ENCODE measurements around the gene ATF6.

Gene ATF6

DNA sequence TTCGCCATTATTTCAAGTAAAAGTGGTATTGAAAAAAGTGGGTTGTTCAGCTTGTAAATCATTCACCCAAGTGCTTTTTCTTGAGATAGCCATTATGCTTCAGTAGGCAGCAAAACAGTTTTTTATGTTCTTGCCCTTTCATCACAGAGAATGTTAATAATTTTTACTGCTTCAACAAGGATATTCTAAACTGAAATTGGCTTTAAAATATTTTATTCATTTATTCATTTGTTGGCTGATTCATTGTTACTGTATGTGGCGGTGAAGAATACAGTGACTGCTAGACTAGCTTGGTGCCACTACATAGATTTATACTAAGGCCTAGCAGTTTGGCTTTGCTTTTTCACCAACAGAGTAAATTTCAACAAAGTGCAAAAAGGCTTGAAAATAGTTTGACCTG lies 136.1 kb downstream of the ATF6 start:
- no peak for DNase-seq

DNA sequence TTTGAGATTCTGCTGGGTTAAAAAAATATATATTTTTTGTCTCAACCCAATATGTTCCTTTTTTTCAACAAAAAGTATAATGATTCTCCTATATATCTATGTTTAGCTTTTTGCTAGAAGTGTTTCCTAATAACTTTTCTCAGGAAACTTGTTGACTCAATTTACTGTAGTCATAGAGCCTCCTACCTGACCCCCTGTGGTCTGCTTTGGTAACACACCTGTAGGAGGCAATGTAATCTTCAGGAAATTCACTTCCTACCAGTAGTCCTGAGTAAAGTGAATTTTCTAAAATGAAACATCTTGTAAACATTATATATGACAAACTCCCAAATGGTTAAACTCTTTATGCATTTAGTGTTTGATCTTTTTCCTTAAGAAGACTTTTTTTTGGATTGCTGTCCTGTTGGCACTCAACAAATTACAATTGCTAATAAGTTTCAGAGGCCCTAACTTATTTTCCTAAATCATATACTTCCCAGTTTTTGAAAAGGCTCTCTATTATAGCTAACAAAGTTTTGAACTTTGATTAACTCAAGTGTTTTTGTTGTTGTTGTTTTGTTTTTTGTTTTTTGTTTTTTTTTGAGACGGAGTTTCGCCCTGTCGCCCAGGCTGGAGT lies 139.3 kb downstream of the ATF6 start:
- no peak for DNase-seq

DNA sequence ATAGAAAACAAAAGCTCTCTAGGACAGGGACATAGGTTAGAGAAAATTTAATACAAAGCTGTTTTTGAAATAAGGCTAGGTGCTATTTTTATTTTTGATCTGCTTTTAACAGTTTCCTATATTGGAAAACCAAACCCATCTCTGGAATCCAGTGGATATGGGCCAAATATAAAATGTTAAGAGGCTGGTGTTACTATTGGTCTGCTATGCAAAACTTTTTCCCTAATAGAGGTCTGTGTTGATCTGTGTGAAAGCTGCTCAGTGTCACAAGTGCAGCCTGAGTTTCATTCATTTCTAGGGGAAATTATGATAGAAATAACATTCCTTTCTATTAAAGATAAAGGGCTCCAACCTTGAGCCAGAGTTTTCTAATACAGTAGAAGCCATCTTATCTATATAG lies 141.1 kb downstream of the ATF6 start:
- DNase-seq, result no peak

DNA sequence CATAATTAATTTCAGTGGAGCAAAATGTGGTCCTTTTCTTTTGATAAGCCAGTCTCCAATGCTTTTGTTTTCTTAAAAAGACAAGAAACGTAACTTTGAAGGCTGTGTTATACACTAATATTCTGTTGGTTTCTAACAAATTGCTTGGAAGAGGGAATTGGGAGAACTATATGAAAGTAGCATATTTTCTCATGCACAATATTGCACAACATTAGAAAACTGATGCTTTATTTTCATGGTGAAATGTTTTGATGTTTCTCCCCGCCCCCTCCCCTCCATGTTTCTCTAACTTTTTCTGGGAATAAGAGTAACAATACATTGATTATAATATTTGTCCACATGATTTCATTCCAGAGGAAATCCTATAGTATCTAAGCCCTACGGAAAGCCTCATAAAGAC lies 142.1 kb downstream of the ATF6 start:
- DNase-seq, result no peak

DNA sequence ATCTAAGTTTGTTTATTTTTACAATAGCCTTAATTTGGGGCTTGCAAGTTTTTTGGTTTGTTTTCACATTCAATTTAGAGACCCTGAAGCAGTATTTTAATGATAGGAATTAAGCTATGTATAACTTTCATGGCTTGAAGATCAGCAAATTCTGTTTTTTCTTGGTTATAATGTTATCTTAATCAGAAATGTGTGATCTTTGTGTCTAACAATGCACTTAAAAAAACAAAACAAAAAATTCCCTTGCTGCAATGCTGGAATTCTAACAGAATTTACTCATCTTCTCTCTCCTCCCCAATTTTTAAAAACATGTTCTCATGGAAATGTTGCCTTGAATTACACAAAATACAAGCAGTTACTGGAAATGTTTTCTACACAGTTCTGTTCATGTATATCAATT lies 144.5 kb downstream of the ATF6 start:
- DNase-seq, result no peak

DNA sequence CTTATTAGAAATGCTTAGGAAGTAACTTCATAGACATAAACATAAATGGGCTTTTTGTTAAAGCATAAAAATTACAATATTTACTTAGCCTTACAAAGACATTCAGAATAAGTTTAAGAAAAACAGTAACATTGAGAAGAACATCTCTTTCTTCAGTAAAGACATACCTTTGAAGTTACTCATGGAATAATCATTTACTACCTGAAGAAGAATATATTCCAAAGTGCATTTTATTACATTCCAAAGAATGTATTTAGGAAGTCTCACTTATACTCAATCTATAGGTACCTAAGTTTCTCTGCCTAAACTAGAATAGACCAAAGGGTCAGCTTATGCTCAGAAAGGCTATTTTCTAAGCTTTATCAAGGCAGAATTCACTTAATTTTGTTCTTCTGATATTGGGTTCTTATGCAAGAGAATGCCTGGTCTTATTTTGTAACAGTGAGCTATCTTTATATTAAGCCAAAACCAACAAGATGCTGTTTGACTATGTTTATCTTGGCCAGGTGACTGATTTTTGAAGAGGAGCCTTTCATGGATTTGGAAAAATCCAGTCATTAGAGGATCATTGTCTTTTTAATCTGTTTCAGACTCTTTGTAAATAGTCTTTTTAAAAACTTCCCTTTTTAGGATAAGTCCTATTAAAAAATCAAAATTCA lies 147.5 kb downstream of the ATF6 start:
- DNase-seq, result no peak

DNA sequence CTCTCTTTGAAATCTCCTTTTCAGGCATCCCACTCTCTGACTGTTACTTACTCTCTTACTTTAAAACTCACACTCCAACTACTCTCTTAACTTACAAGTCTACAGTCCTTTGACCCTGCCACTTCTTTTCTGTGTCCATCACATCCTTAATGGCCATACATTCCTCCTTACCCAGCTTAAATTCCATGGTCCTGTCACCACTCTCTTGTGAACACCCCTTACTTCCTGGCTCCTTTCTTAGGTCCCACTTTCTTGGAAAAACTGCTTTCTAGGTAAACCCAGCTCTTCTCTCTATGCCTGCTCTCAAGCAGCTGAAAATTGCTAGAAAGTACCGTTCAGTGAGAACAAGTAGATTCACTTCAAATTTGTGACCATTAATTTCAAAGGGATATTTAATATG lies 148.5 kb downstream of the ATF6 start:
- DNase-seq, result no peak

DNA sequence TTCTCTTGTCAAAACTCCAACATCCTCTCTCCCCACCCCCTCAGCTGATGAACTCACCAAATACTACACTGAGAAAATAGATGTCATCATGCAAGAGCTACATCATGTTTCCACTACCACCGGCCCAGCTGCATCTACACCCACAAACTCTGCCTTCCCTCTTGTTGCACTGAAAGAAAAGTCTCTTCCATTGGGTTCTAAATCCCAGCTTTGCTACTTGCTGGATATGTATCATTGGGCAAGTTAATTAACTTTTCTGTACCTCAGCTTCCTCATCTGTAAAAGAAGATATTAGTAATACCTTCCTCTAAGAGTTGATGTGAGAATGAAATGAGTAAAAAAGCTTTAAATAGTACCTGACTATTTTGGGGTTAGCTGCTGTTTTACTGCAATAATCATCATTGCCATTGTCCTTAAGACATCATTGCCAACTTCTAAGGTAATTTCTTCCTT lies 149.0 kb downstream of the ATF6 start:
- no peak for DNase-seq

DNA sequence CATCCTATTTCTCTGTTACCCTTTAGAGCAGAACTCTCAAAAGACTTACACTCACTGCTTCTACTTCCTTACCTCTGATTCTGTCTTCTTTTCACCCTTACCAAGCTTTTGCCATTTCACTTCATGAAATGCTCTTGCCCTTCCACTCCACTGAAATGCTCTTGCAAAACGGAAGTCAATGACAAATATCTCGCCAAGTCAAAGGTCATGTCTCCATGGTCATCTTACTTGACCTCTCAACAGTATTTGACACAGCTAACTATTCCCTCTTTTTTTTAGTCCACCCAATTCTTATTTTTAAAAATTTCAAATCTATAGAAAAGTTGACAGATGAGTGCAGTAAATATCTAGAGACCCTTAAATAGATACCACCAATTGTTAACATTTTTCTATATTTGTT lies 149.9 kb downstream of the ATF6 start:
- DNase-seq, result no peak

DNA sequence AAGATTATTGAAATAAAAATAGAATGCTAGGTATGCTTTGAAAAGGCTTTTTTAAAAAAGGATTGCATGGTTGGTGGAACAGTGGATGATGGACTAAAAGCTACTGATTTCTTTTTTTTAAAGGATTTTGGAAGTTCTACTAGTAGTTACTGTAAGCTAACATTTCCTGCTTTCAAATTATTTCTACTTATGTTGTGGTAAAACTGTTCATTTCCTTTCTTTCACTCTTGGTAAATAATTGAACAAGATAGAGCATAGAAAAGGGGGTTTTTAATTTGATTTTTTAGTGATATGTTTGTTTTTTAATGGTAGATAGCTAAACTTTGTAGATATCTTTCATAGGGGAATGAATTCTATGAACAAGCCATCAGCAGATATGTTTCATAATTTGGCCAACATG lies 153.1 kb downstream of the ATF6 start:
- no peak for DNase-seq

DNA sequence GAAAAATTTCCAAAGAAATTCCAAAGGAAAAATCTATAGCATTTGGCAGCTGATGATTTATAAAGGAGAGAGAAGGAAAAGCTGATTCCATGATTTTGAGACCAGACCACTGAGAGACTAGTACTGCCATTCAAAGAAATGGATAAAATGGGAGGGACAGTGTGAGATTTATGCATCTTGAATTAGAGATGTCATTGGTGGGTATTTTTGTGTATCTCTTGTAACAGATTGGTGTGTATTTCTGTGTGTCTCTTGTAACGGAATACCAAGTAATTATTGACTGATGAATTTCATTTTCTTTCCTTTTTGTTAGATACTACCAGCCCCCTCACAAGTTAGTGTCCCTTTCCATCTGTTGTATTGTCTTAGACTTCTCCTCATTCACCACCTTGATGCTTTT lies 155.4 kb downstream of the ATF6 start:
- DNase-seq, result no peak

DNA sequence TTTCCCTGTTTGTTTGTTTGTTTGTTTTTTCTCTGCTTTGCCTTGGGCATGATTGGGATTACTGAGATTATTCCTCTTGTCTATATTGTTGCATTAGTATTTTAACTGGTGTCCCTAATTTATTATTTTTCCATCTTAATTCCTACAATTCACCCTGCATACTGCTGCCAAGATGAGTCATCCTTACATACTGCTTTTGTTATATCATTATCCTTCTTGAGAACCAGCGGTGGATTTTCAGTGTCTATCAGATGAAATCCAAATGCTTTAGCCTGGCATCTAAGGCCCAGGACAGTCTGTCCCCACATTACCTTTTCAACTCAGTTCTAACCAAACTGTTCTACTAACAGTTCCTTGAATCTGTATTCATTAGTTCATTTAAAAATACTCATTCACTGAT lies 155.9 kb downstream of the ATF6 start:
- DNase-seq, result no peak

DNA sequence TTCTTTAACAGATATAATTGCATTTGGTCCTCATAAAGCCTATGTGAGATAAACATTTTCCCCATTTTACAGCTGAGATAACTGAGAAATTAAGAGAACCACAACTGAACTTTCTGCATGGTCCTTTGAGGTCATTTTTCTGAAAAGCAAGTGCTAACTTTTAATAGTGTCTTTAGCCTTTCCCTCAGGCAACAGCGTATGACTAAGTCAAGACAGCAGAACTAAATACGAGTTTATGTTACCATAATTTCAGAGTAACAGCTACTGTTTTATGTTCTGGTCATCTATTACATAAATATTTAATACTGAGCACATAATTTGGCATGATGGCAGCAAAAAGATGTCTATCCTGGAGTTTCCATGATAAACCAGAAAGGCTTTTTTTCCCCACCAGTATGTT lies 161.9 kb downstream of the ATF6 start:
- no peak for DNase-seq

DNA sequence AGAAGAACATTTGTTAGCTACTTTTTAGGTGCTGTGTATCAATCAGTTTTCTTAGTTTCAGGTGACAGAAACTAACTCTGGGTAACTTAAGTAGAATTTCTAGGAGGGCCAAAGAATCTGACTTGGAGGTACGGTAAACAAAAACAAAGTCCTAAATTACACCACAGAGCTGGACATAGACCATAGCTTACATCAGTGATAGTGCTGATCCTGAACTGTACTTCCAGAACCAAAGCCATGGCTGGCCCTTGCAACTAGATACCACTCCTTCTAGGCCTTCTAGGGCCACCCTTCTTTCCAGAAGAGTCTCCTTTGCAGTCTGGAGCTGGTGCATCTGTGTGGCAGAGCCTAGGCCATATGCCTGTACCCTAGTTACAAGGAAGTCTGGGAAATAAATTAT lies 163.0 kb downstream of the ATF6 start:
- DNase-seq, result no peak

DNA sequence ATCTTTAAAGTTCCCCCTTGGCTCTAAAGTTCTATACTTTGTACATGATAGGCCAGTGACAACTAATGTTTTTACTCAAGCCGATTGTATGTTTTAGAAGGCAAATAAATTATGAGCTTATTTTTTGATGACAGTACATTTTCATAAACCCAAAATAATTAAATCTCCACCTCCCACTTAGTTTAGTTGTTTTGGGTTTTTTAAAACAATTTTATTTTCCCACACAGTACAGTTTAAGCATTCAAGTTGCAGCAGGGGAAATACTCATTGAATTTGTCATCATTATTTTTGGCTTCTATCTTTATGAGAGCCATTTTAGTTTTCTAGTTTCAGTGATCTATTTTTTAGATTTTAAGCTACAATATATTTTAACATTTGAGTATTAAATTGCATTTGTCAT lies 163.9 kb downstream of the ATF6 start:
- DNase-seq, result no peak

DNA sequence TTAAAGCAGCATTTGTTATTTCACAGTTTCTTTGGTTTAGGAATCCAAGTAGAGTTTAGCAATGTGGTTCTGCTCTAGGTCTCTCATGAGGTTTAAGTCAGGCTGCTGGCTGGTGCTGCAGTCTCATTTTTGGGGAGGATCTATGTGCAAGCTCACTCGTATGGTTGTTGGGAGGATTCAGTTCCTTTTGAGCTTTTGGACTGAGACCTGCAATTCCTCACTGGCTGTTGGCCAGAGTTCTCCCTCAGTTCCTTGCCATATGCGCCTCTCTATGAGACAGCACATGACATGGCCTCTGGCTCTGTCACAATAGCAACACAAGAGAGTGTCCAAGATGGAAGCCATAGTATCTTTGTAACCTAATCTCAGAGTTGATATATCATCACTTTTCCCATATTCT lies 166.5 kb downstream of the ATF6 start:
- no peak for DNase-seq

DNA sequence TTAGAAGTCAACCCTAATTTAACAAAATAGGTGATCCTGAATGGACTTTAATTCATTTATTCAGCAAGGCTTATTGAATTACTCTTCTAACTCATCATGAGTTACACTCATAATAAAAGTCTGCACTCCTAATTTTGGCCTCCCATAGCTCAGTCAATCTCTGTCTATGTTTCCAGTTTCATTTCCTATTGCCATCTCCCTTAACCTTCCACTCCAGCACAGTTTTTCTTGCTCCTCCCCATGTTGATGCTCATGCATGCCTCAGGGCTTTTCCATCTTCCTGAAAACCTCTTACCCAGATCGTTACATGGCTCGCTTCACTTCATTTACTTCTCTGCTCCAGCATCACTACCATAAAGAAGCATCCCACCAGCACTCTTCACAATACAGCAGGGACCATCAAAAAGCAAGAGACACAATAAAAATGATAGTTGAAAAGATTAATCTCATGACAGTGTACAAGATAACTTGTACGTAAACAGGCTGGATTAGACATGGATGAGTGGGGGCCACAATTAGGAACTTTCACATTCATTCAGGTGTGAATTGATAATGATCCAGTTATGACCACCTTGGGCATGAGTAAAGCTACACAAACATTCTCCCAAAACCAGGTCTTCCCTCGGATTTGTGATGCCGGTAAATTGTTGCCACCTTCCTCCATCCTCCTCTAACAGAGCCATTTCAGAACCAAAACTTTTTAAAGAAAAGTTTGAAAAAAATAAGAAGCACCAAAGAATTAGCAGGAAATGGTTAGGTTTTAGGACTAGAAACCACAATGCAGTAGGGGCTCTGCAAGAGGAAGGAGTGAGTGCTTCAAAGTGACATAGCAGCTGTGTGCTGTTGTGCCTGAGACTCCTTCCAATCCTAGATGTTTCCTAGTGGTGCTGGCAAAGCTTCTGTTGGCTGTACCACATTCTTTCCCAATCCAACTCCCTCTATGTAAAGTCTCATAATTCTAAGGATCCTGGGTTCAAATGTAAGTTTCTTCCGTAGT lies 167.8 kb downstream of the ATF6 start:
- DNase-seq, result peak in 1 of 4 experiments; percentile 2

DNA sequence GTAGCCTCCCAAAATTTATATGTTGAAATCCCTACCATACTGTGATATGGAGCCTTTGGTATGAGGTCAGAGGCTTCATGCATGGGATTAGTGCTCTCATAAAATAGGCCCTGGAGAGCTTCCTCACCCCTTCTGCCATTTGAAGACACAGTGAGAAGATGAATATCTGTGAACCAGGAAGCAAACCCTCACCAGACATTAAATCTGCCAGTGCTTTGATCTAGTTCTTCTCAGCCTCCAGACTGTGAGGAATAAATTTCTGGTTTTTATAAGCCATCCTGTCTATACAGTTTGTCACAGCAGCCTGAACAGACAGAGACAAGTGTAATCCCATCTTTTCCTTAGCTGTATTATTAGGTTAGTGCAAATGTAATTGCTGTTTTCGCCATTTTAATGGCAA lies 169.1 kb downstream of the ATF6 start:
- no peak for DNase-seq

DNA sequence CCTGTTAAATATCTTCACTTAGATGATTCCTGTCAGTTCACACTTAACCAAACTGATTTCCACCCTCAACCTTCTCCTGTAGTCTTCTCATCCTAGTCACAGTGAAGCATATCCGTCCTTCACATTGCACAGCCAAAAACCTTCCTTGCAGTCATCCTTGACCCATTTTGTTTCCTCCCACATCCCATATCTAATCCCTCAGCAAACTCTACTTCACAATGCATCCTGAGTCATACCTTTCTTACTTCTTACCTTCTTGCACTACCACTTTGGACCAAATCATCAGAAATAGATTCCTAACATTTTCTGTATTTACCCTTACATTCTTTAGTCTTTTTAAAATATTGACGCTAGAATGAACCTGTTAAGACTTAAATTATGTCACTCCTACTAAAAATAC lies 170.7 kb downstream of the ATF6 start:
- DNase-seq, result no peak

DNA sequence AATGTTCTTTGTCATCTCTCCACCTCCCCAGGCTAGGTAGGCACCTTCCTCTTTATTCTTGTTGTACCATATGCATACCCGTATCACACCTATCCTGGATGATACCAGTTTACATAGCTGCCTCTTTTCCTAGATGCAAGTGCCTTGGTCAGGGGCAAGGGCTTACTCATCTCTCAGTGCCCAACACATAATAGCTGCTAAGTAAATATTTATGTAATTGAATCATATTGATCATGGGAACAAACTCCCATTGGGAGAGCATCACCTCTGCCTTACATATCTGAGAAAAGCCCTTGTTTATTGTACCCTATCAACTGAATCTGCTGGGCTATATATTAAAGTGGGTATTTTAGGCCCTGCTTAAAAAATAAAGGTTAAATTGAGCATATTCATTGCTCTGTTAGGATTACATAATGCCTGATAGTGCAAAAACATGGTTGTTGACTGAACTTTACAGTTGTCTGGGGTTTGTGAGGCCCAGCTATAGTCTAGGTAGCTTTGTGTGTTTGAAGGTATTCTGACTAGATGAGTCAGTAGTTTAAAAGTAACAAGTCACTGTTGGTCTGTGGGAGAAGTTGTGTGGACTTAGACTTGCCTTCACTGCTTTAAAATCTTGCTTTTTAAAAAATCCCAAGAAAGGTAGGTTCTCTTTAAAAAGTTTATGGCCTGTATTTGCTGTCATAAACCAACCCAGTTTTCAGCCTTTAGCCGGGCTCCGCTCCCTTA lies 174.9 kb downstream of the ATF6 start:
- no peak for DNase-seq

DNA sequence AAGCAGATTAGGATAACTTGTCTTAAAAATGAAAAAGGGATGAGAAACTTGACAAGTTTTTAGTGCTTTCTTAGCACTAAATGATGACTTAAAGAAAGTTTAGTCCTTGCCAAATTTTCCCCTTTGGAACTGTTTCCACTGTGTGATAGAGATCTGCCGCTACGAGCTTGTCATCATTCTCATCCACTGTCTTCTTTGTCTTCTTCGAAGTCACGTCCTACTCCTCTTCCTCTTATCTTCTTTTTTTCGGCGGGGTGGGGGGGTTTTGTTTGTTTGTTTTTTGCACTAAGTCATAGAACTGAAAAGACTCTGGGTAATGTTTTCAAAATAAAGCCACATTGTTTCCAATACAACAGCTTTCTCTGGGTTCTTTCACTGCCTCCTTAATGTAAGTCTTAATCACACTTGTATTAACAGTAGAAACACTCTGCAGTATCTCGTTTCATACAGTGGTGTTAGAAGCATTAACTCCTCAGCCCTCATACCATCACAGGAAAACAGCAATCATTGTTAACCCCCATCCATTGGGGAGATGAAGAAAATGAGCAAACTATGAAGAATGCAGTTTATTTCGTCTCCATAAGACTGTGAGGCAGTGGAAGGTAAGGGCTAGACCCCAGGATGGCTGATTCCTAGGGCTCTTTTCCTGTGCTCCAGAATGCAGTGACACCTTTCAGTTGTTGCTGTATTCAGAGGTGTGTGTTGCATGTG lies 175.8 kb downstream of the ATF6 start:
- no peak for DNase-seq

DNA sequence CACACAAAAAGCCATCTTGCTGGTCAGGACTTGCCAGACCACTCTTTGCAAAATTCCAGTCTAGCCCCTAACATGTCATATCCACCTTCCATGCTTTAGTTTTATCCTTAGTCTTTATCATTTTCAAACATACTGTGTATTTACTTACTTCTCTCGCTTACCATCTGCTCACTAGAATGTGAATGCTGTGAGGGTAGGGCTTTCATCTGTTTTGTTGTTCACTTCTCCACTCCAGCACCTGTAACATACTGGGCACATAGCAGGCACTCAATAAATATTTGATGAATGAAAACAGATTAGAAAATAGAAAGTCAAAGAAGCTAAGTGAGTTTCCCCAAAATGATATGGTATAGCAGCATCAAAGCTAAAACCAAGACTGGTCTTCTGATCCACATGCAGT lies 177.6 kb downstream of the ATF6 start:
- DNase-seq, result no peak

DNA sequence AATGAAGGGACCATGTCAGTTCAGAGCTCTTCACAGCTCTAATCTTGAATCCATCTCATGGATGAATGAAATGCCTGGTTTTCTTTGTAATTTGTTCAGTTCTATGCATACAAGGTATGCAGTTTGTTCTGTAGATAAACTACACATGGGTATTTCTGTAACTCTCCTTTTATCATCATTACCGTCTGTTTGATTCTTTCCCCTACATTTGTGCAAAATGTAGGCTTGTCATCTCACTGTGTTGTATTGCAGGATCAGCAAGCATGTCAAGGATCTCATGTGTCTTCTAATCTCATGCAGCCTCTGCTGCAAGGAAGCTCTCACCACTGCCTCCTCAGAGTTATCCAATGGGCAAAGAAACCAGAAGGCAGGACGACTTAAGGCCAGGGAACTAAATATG lies 178.3 kb downstream of the ATF6 start:
- no peak for DNase-seq

Measured in activated naive CD4-positive, alpha-beta T cell (primary cell).